NCI-H748 treated with DMSO at 0.1 percent for 48 hours (cell line): Measurements from ENCODE around the gene JAKMIP3.

Experiments
- DNase-seq: peaks from one replicate; lab custom pipeline; 2025; lab: John Stamatoyannopoulos, UW

JAKMIP3 gene

GRCh38 chr10:132098539-132099388, 33.0 kb downstream of the JAKMIP3 start:
- DNase-seq, result no peak

DNA sequence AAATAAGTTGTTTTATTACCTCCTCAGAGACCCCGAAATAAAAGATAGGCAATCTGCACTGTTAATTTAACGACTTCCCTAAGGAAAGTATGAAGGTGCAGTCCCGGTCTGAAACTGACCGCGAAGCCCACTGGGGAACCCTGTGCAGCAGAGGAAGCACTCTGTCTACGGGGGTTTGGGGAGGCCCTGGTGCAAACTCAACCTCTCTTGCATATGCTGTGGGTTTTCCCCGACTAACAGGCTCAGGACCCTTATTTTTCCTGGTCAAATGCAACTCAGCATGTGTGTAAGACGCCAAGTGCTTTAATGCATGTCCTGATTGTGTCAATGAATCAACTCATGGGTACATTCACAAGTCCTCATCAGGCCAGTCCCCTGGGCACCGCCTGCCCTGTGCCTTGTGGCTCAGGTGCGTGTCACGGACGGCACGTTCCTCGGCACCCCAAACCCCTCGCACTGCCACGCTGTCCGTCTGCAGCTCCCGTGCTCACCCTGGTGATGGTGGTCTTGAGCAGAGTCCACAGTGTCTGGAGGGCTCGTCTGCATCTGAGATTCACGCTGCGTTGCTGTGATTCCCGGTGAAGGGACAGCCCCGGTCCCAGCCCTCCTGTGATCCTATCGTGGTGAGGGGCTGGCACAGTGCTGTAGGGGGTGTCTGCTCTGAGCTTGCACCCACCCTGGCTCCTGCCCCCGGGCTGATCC, 33.8 kb downstream of the JAKMIP3 start:
- no peak for DNase-seq

- DNase-seq, result no peak
These were observed 34.3 kb downstream of the JAKMIP3 start for GRCh38 chr10:132100091-132100481.

DNA sequence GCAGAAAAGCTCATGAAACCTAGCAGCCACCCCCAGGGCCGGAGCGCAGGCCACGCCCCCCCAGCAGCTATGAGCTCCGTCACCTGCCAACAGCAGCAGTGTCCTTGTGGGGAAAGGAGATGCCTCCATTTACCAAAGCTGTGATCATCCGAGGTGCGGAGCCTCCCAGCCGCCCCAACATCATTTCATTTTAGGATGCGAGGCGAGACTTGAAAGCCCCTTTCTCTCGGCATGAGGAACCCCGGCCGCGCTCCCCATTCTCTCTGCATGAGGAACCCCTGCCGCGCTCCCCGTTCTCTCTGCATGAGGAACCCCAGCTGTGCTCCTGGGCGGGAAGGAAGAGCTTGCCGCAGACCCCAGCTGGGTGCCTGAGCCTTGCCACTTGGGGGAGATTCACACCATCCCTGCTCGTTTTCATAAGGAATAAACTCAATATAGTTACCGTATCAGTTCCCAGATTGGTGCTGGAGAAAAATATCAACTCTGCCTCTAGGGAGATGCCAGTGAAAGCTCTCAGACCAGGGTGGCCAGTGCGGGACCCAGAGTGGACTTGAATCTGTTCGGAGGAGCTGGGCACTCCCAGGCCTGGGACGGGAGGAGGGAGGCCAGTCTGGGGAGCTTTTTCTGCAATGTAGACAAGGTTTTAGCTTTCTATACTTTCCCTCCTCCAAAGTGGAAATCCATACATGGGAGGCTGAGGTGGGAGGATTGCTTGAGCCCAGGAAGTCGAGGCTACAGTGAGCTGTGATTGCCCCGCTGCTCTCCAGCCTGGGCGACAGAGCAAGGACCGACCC, 35.0 kb downstream of the JAKMIP3 start:
- DNase-seq, result no peak

GRCh38 chr10:132101529-132101928, 35.8 kb downstream of the JAKMIP3 start:
- no peak for DNase-seq

GRCh38 chr10:132102071-132102716, 36.4 kb downstream of the JAKMIP3 start:
- DNase-seq, result no peak

DNA sequence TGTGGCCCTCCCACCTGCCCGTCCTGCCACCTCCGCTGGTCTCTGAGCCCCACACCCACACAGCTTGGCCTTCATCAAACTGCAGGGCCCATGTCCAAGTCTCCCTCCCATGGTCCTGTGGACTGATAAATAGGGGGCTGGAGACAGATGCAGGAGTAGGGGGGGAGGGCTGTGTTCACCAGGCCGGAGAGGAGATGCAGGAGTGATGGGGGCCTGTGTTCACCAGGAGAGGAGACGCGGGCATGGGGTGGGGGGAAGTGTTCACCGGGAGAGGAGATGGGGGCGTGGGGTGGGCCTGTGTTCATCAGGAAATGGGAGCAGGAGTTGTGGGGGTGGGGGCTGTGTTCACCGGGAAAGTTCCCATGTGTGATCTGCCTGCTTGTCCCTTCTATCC, 37.0 kb downstream of the JAKMIP3 start:
- DNase-seq, result no peak

GRCh38 chr10:132103116-132103910, 37.6 kb downstream of the JAKMIP3 start:
- no peak for DNase-seq

DNA sequence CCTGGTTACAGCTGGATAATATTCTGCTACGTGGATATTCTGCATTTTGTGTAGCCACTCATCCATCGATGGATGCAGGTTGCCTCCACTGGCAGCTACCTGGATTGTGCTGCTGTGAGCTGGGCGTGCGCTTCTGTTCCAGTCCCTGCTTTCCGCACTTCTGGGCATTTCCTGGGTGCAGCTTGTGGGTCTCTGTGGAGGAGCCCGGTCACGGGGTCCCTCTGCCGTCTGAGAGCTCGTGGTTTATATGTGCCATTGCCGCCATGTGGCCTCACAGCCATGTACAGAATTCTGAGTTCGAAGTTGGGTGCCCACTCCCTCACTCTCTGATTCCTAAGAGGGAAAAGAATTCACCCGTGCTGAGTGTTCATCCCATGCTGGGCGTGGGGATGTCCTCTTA, 38.3 kb downstream of the JAKMIP3 start:
- no peak for DNase-seq

DNA sequence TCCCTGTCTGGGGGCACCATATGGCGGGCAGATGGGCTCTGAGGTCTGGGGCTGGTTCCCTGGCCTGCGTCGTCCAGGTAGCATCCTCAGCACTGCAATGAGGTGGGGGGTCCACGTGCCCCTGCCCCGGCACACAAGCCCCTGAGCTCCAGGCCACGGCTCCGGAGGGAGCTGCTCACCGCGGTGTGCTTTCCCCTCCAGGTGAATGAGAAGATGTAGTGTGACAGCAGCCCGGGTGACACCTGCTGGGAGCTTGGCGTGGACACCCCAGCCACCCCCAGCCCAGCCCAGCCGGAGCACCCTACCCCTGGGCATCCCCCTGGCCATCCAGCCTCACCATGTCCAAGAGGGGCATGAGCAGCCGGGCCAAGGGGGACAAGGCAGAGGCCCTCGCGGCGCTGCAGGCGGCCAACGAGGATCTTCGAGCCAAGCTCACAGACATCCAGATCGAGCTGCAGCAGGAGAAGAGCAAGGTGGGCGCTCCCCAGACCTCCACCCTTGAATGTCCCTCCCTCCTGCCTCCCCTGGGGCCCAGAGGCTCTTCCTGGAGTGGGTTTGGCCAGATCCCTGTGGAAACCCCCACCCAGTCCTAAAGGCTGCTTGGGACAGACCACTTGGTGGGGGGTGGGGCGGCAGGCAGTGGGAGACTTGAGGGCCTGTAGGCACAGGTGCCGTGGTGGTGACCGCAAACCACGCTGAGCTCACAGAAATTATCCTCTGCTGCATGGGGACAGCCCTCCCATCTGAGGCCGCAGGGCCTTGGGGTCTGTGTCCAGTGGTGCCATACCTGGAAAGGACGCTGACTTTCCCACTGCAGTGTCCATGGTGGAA, 38.9 kb downstream of the JAKMIP3 start:
- DNase-seq, result no peak

DNA sequence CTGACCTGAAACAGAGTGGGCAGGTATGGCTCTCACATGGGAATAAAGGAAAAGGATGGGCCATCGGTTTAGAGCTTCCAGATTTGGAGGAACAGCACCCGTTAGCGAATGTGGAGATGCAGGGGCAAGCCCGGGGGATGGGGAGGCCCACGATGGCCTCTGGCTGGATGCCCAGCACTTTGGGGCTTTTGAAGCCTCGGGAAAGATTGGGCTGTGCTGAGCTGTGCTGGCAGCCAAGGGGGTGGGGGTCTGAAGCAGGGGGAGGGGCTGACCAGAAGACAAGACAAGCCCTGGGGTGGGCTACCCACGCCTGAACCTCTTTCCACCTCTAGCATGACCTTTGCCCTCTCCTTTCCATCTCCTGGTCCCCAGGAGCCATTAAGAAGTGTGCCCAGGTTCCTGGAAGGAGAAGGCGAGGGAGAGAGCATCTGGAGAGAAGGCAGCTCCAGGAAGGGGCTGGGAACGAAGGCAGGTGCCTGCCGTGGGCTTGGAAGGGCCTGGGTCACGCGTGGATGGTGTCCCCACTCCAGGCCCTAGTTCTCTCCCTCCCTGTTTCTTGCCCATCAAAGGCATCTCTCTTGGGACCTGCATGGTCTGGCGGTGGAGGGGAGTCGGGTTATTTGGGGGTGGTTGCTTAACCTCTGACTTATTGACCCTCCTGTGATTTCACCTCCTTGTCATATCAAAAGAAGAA, 39.7 kb downstream of the JAKMIP3 start:
- no peak for DNase-seq

GRCh38 chr10:132106431-132106830, 40.7 kb downstream of the JAKMIP3 start:
- no peak for DNase-seq

DNA sequence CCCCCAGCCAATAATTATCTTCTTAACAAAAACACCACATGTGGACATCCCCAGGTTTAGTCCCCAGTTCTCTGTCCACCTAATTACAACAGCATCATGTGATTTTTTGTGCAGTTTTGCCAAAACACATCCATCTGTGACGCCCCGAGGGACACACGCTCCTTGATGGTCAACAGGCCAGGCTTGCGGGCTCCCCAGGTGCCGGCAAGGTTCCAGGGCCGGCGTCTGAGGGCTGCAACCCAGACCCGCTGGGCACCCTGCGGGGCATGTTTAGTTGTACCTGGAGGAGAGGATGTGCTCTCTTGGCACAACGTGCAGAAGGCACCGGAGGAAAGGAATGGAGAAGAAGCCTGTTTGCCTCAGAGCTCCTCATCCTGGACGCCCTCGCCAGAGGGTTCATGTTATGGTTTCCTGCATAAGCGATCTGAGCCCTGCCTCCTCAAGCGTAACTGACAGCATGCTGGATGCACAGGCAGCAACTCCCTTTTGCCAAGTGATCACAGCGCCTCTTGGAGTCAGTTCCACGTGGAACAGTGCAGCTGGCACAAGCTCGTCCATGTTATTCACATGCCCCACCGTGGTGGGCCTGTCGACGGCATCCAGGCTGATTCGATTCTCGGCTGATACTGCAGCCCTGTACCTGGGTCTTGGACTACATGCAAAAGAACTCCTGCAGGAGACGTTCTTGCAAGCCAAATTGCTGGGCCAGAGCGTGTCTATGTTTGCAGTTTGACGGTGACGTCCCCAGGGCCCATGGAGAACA, 41.6 kb downstream of the JAKMIP3 start:
- no peak for DNase-seq

DNA sequence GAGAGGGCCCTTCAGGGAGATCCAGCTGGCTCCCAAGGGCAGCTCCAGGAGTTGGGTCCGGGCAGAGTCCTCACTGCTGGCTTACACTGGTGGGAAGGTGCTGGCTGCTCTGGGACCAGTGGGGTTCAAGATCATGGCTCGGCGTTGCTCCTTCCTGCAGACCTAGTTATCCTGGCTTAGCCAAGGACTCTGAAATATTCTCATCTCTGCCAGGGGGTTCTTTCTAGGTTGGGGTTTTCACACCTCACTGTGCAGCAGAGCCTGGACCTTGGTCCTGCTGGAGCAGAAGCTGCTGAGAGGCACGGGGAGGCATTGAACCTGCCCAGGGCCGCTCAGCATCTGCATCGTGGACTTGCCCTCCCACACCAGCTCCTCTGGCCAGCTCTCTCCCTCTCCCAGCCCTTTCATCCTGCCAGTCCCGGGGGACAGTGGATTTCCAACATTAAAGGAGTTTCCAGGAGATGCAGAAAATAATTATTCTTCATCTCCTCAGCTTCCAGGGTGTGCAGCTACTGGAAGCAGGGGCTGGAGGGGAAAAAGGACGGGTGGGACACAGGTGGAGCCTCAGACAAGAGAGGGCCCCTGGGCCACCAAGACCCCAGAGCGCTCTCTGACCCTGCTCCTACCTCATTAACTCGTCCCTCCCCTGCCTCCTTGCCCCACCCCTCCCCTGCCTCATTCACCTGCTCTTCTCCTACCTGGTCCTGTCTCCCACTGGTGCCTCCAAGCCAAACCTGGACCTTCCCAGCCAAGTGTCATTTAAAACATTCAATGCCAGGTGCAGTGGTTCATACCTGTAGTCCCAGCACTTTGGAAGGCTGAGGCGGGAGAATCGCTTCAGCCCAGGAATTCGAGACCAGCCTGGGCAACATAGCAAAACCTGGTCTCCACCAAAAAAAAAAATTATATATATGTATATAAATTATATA, 42.5 kb downstream of the JAKMIP3 start:
- DNase-seq, result no peak

- no peak for DNase-seq
These were observed 43.8 kb downstream of the JAKMIP3 start for GRCh38 chr10:132109341-132110110.

DNA sequence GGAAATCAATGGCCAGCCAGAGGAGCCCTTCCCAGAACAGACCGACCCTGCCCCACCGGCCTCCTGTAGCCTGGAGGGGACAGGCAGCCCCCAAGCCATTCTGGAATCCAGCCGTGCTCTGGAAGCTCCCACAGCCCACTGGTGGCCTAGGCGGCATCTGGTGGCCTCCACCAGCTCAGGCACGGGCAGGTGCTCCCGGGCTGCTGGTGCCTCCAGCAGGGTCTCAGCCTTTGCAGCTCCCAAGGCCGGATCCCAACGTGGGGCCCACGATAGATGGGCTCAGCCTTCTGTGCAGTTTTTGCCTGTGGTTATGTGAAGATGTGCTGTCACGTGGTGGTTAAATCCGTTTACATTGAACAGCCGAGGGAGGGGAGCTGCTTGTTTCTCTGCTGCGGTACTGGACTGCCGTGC, 44.4 kb downstream of the JAKMIP3 start:
- DNase-seq, result no peak

- no peak for DNase-seq
These were observed 45.0 kb downstream of the JAKMIP3 start for GRCh38 chr10:132110713-132111112.
